Hindlimb muscle (tissue), 1 donor: ENCODE measurements around the gene POLK. TPM values are rescaled to one million over a fixed set of nuclear protein-coding genes. Genes with fewer than 3 reads are reported as not detected.

Experiments
- polyA plus RNA-seq: library from polyadenylated mRNA; unstranded; fragments of 120-200 nt; gene quantifications from one replicate; pipeline ENCODE4 v1.2.1, GENCODE V29; 2013; ENCODE audit not compliant: insufficient read length

The POLK gene
- polyA plus RNA-seq, 1 donor, result 19.0 TPM

Other genes starting within 250 kb of the POLK start
- gene HMGCR, start 174.7 kb upstream of the POLK start, polyA plus RNA-seq, result 25.5 TPM
- gene CERT1, start 262 bp upstream of the POLK start, polyA plus RNA-seq, result 34.0 TPM
- 0.75 TPM for gene ANKDD1B, start 99.6 kb downstream of the POLK start, polyA plus RNA-seq
- 8.9 TPM for gene POC5, start 205.5 kb downstream of the POLK start, polyA plus RNA-seq